ENCODE data around the gene CCNG1.
"Not testable (repeated sequence)": the region's sequence is repeated elsewhere in the genome, so short reads cannot be mapped to it uniquely, and the experiment has no call there.

The CCNG1 gene

GRCh38 chr5:163455406-163455805 lies 18.0 kb downstream of the CCNG1 start:
- not testable (repeated sequence) for H3K4me3 ChIP-seq (ENCODE audit: low read depth in 1 of 5, low read length in 5 of 5); H3K9ac ChIP-seq (ENCODE audit: low read length in 5 of 5); H3K27ac ChIP-seq (ENCODE audit: low read depth, low read length); H3K27me3 ChIP-seq (ENCODE audit: control insufficient read depth in 5 of 5, insufficient read depth in 4 of 5, low read length in 5 of 5); H3K9me3 ChIP-seq (ENCODE audit: control insufficient read depth in 5 of 5, low read length in 5 of 5)
- Histone ChIP-seq H3K36me3 (ENCODE audit: control insufficient read depth in 5 of 5, insufficient read depth in 5 of 5, low read length in 5 of 5) (peaks cover 8 to 24% (median 12%) of the 10 kb centered on the region in 5 donors), H3K4me1 (ENCODE audit: control insufficient read depth in 5 of 5, insufficient read depth in 5 of 5, low read length in 5 of 5) (peaks cover 4 to 21% (median 17%) of the 10 kb centered on the region in 5 donors)

- H3K27ac ChIP-seq (ENCODE audit: low read depth, low read length), result no peak overlapping the region
- H3K4me3 ChIP-seq (ENCODE audit: low read depth in 1 of 5, low read length in 5 of 5), result no peak overlapping the region
- H3K4me1 ChIP-seq (ENCODE audit: control insufficient read depth in 5 of 5, insufficient read depth in 5 of 5, low read length in 5 of 5), result peaks cover 4 to 27% (median 24%) of the 10 kb centered on the region in 5 donors
- H3K9me3 ChIP-seq (ENCODE audit: control insufficient read depth in 5 of 5, low read length in 5 of 5), result no peaks in the 10 kb centered on the region
- H3K36me3 ChIP-seq (ENCODE audit: control insufficient read depth in 5 of 5, insufficient read depth in 5 of 5, low read length in 5 of 5), result peaks cover 4 to 19% (median 11%) of the 10 kb centered on the region in 5 donors
- H3K27me3 ChIP-seq (ENCODE audit: control insufficient read depth in 5 of 5, insufficient read depth in 4 of 5, low read length in 5 of 5), result peaks cover 0 to 3% (median 0%) of the 10 kb centered on the region in 5 donors
- no peak overlapping the region for H3K9ac ChIP-seq (ENCODE audit: low read length in 5 of 5)
These were observed 18.7 kb downstream of the CCNG1 start for GRCh38 chr5:163456029-163456589.

GRCh38 chr5:163456840-163457239 lies 19.4 kb downstream of the CCNG1 start:
- Histone ChIP-seq H3K27me3 (ENCODE audit: control insufficient read depth in 5 of 5, insufficient read depth in 4 of 5, low read length in 5 of 5) (peaks cover 0 to 3% (median 0%) of the 10 kb centered on the region in 5 donors), H3K4me1 (ENCODE audit: control insufficient read depth in 5 of 5, insufficient read depth in 5 of 5, low read length in 5 of 5) (peaks cover 4 to 34% (median 31%) of the 10 kb centered on the region in 5 donors), H3K9ac (ENCODE audit: low read length in 5 of 5) (no peak overlapping the region), H3K4me3 (ENCODE audit: low read depth in 1 of 5, low read length in 5 of 5) (no peak overlapping the region), H3K9me3 (ENCODE audit: control insufficient read depth in 5 of 5, low read length in 5 of 5) (no peaks in the 10 kb centered on the region), H3K27ac (ENCODE audit: low read depth, low read length) (no peak overlapping the region), H3K36me3 (ENCODE audit: control insufficient read depth in 5 of 5, insufficient read depth in 5 of 5, low read length in 5 of 5) (peaks cover 4 to 12% (median 9%) of the 10 kb centered on the region in 5 donors)

GRCh38 chr5:163458778-163459385 lies 21.5 kb downstream of the CCNG1 start:
- peak overlapping the region; percentile 92 for H3K27ac ChIP-seq (ENCODE audit: low read depth, low read length)
- peak overlapping the region; percentile 65 to 98 (median 96) for H3K9ac ChIP-seq (ENCODE audit: low read length in 5 of 5)
- H3K4me1 ChIP-seq (ENCODE audit: control insufficient read depth in 5 of 5, insufficient read depth in 5 of 5, low read length in 5 of 5), result peaks cover 4 to 33% (median 31%) of the 10 kb centered on the region in 5 donors
- peaks cover 0 to 7% (median 7%) of the 10 kb centered on the region in 5 donors for H3K36me3 ChIP-seq (ENCODE audit: control insufficient read depth in 5 of 5, insufficient read depth in 5 of 5, low read length in 5 of 5)
- H3K4me3 ChIP-seq (ENCODE audit: low read depth in 1 of 5, low read length in 5 of 5), result peak overlapping the region; percentile 76 to 92 (median 88)
- H3K9me3 ChIP-seq (ENCODE audit: control insufficient read depth in 5 of 5, low read length in 5 of 5), result no peaks in the 10 kb centered on the region
- peaks cover 0 to 3% (median 0%) of the 10 kb centered on the region in 5 donors for H3K27me3 ChIP-seq (ENCODE audit: control insufficient read depth in 5 of 5, insufficient read depth in 4 of 5, low read length in 5 of 5)

- Histone ChIP-seq H3K36me3 (ENCODE audit: control insufficient read depth in 5 of 5, insufficient read depth in 5 of 5, low read length in 5 of 5) (peaks cover 0 to 7% (median 7%) of the 10 kb centered on the region in 5 donors), H3K27ac (ENCODE audit: low read depth, low read length) (peak overlapping the region; percentile 92), H3K9me3 (ENCODE audit: control insufficient read depth in 5 of 5, low read length in 5 of 5) (no peaks in the 10 kb centered on the region), H3K4me3 (ENCODE audit: low read depth in 1 of 5, low read length in 5 of 5) (peak overlapping the region; percentile 76 to 92 (median 88)), H3K4me1 (ENCODE audit: control insufficient read depth in 5 of 5, insufficient read depth in 5 of 5, low read length in 5 of 5) (peaks cover 4 to 33% (median 29%) of the 10 kb centered on the region in 5 donors), H3K9ac (ENCODE audit: low read length in 5 of 5) (peak overlapping the region; percentile 65 to 98 (median 96)), H3K27me3 (ENCODE audit: control insufficient read depth in 5 of 5, insufficient read depth in 4 of 5, low read length in 5 of 5) (peaks cover 0 to 3% (median 0%) of the 10 kb centered on the region in 5 donors)
These were observed 22.0 kb downstream of the CCNG1 start for GRCh38 chr5:163459462-163459818.

- peaks cover 4 to 33% (median 29%) of the 10 kb centered on the region in 5 donors for H3K4me1 ChIP-seq (ENCODE audit: control insufficient read depth in 5 of 5, insufficient read depth in 5 of 5, low read length in 5 of 5)
- H3K9me3 ChIP-seq (ENCODE audit: control insufficient read depth in 5 of 5, low read length in 5 of 5), result no peaks in the 10 kb centered on the region
- H3K27me3 ChIP-seq (ENCODE audit: control insufficient read depth in 5 of 5, insufficient read depth in 4 of 5, low read length in 5 of 5), result peaks cover 0 to 3% (median 0%) of the 10 kb centered on the region in 5 donors
- peak within 1 kb of the TSS; percentile 68 to 98 (median 96) for H3K9ac ChIP-seq (ENCODE audit: low read length in 5 of 5)
- H3K36me3 ChIP-seq (ENCODE audit: control insufficient read depth in 5 of 5, insufficient read depth in 5 of 5, low read length in 5 of 5), result peaks cover 0 to 7% (median 4%) of the 10 kb centered on the region in 5 donors
- peak within 1 kb of the TSS; percentile 82 to 94 (median 92) for H3K4me3 ChIP-seq (ENCODE audit: low read depth in 1 of 5, low read length in 5 of 5)
- peak within 1 kb of the TSS; percentile 92 for H3K27ac ChIP-seq (ENCODE audit: low read depth, low read length)
These were observed 22.6 kb downstream of the CCNG1 start, which contains the start of gene NUDCD2 for GRCh38 chr5:163459819-163460561. TSS of gene NUDCD2 (minus strand) at chr5:163460102. CDS start at chr5:163460050, 52 bp downstream.

- Histone ChIP-seq H3K36me3 (ENCODE audit: control insufficient read depth in 5 of 5, insufficient read depth in 5 of 5, low read length in 5 of 5) (peaks cover 0 to 7% (median 0%) of the 10 kb centered on the region in 5 donors), H3K27me3 (ENCODE audit: control insufficient read depth in 5 of 5, insufficient read depth in 4 of 5, low read length in 5 of 5) (peaks cover 0 to 3% (median 0%) of the 10 kb centered on the region in 5 donors), H3K9me3 (ENCODE audit: control insufficient read depth in 5 of 5, low read length in 5 of 5) (no peaks in the 10 kb centered on the region), H3K4me3 (ENCODE audit: low read depth in 1 of 5, low read length in 5 of 5) (peak within 1 kb of the TSS; percentile 82 to 94 (median 92)), H3K9ac (ENCODE audit: low read length in 5 of 5) (peak within 1 kb of the TSS; percentile 68 to 98 (median 96)), H3K27ac (ENCODE audit: low read depth, low read length) (peak within 1 kb of the TSS; percentile 92), H3K4me1 (ENCODE audit: control insufficient read depth in 5 of 5, insufficient read depth in 5 of 5, low read length in 5 of 5) (peaks cover 4 to 33% (median 29%) of the 10 kb centered on the region in 5 donors)
These were observed 23.3 kb downstream of the CCNG1 start, which contains the start of gene HMMR for GRCh38 chr5:163460562-163461171. TSS of gene HMMR (plus strand) at chr5:163460632. CDS start at chr5:163460693, 61 bp downstream.

- Histone ChIP-seq H3K9ac (ENCODE audit: low read length in 5 of 5) (no peak overlapping the region), H3K27ac (ENCODE audit: low read depth, low read length) (no peak overlapping the region), H3K27me3 (ENCODE audit: control insufficient read depth in 5 of 5, insufficient read depth in 4 of 5, low read length in 5 of 5) (peaks cover 0 to 3% (median 0%) of the 10 kb centered on the region in 5 donors), H3K36me3 (ENCODE audit: control insufficient read depth in 5 of 5, insufficient read depth in 5 of 5, low read length in 5 of 5) (no peaks in the 10 kb centered on the region), H3K4me1 (ENCODE audit: control insufficient read depth in 5 of 5, insufficient read depth in 5 of 5, low read length in 5 of 5) (peaks cover 4 to 33% (median 29%) of the 10 kb centered on the region in 5 donors), H3K9me3 (ENCODE audit: control insufficient read depth in 5 of 5, low read length in 5 of 5) (no peaks in the 10 kb centered on the region), H3K4me3 (ENCODE audit: low read depth in 1 of 5, low read length in 5 of 5) (no peak overlapping the region)
These were observed 25.7 kb downstream of the CCNG1 start for GRCh38 chr5:163463063-163463435.

GRCh38 chr5:163467682-163468081 lies 30.3 kb downstream of the CCNG1 start:
- no peaks in the 10 kb centered on the region for H3K27me3 ChIP-seq (ENCODE audit: control insufficient read depth in 5 of 5, insufficient read depth in 4 of 5, low read length in 5 of 5)
- H3K36me3 ChIP-seq (ENCODE audit: control insufficient read depth in 5 of 5, insufficient read depth in 5 of 5, low read length in 5 of 5), result no peaks in the 10 kb centered on the region
- no peaks in the 10 kb centered on the region for H3K4me1 ChIP-seq (ENCODE audit: control insufficient read depth in 5 of 5, insufficient read depth in 5 of 5, low read length in 5 of 5)
- H3K4me3 ChIP-seq (ENCODE audit: low read depth in 1 of 5, low read length in 5 of 5), result no peak overlapping the region
- H3K9ac ChIP-seq (ENCODE audit: low read length in 5 of 5), result no peak overlapping the region
- H3K27ac ChIP-seq (ENCODE audit: low read depth, low read length), result no peak overlapping the region
- H3K9me3 ChIP-seq (ENCODE audit: control insufficient read depth in 5 of 5, low read length in 5 of 5), result no peaks in the 10 kb centered on the region
